Liver (tissue), 9 donors: ENCODE results near the gene PCDHA3. TPM values are rescaled to one million over a fixed set of nuclear protein-coding genes. Genes with fewer than 3 reads are reported as not detected.
"Not testable (repeated sequence)": the region's sequence is repeated elsewhere in the genome, so short reads cannot be mapped to it uniquely, and the experiment has no call there.

ENCODE experiments used
- DNase-seq: peaks from one replicate; pipeline ENCODE4 v3.0.0-alpha.2; 2017; ENCODE audit warnings: low spot score
- H3K27ac ChIP-seq, 2 donors: one replicate each; pipeline ENCODE4 v1.7.0; 2013; ENCODE audit warnings: inconsistent platforms in 2 of 2, low read length in 2 of 2, control low read depth in 1 of 2, low read depth in 1 of 2, mild to moderate bottlenecking in 1 of 2
- H3K27me3 ChIP-seq, 4 donors: one replicate each; pipeline versions ENCODE4 v1.6.1 to v1.7.0; 2013; ENCODE audit warnings: low read length in 3 of 4, inconsistent platforms in 1 of 4, mild to moderate bottlenecking in 1 of 4, moderate library complexity in 1 of 4; ENCODE audit not compliant: control insufficient read depth in 4 of 4, insufficient read depth in 4 of 4
- H3K36me3 ChIP-seq, 4 donors: one replicate each; pipeline versions ENCODE4 v1.6.1 to v1.7.0; 2013; ENCODE audit warnings: low read length in 3 of 4, mild to moderate bottlenecking in 3 of 4, low read depth in 1 of 4, moderate library complexity in 1 of 4; ENCODE audit not compliant: control insufficient read depth in 4 of 4, insufficient read depth in 3 of 4
- H3K4me1 ChIP-seq, 4 donors: one replicate each; pipeline versions ENCODE4 v1.6.1 to v1.7.0; 2013; ENCODE audit warnings: low read length in 3 of 4, mild to moderate bottlenecking in 3 of 4, moderate library complexity in 1 of 4; ENCODE audit not compliant: control insufficient read depth in 4 of 4, insufficient read depth in 4 of 4
- H3K4me3 ChIP-seq, 3 donors: one replicate each; pipeline versions ENCODE4 v1.6.1 to v1.7.0; 2013; ENCODE audit warnings: low read length in 3 of 3, control low read depth in 1 of 3, low read depth in 1 of 3, mild to moderate bottlenecking in 1 of 3
- H3K9ac ChIP-seq, 2 donors: one replicate each; pipeline ENCODE4 v1.7.0; 2013; ENCODE audit warnings: low read length in 2 of 2, mild to moderate bottlenecking in 2 of 2, moderate library complexity in 2 of 2, control low read depth in 1 of 2, low read depth in 1 of 2
- H3K9me3 ChIP-seq, 4 donors: one replicate each; pipeline versions ENCODE4 v1.6.1 to v1.7.0; 2013; ENCODE audit warnings: low read length in 3 of 4; ENCODE audit not compliant: control insufficient read depth in 4 of 4
- CTCF ChIP-seq: fragments of 150-350 bp; IDR thresholded peaks from 2 replicates; pipeline ENCODE4 v1.5.1; 2017; ENCODE audit warnings: improper control_type of control experiment, low read depth, low read length; ENCODE audit not compliant: missing input control
- EGR1 ChIP-seq, 2 donors: IDR thresholded peaks; 2 replicates each; pipeline ENCODE4 v1.6.1; 2016 to 2018; ENCODE audit warnings: antibody characterized with exemption in 2 of 2, low read depth in 2 of 2
- FOXA1 ChIP-seq: IDR thresholded peaks from 2 replicates; pipeline ENCODE4 v1.6.1; 2016; ENCODE audit warnings: antibody characterized with exemption
- FOXA2 ChIP-seq: IDR thresholded peaks from 2 replicates; pipeline ENCODE4 v1.6.1; 2016; ENCODE audit warnings: antibody characterized with exemption
- GABPA ChIP-seq, 2 donors: IDR thresholded peaks in 1 of 2; conservative IDR thresholded peaks in 1 of 2; 2 replicates each; pipeline ENCODE4 v1.6.1; 2016; ENCODE audit warnings: antibody characterized with exemption in 2 of 2, mild to moderate bottlenecking in 1 of 2, moderate library complexity in 1 of 2
- HNF4A ChIP-seq, 2 donors: conservative IDR thresholded peaks; 2 replicates each; pipeline ENCODE4 v1.6.1; 2016; ENCODE audit warnings: antibody characterized with exemption in 2 of 2, mild to moderate bottlenecking in 2 of 2
- HNF4G ChIP-seq: IDR thresholded peaks from 2 replicates; pipeline ENCODE4 v1.6.1; 2016; ENCODE audit warnings: antibody characterized with exemption
- JUND ChIP-seq, 2 donors: IDR thresholded peaks; 2 replicates each; pipeline ENCODE4 v1.6.1; 2016; ENCODE audit warnings: antibody characterized with exemption in 2 of 2
- NR2F2 ChIP-seq: IDR thresholded peaks from 2 replicates; pipeline ENCODE4 v1.6.1; 2016; ENCODE audit warnings: antibody characterized with exemption
- RAD21 ChIP-seq, 2 donors: IDR thresholded peaks; 2 replicates each; pipeline ENCODE4 v1.6.1; 2016; ENCODE audit warnings: antibody characterized with exemption in 2 of 2, mild to moderate bottlenecking in 2 of 2
- REST ChIP-seq: IDR thresholded peaks from 2 replicates; pipeline ENCODE4 v1.6.1; 2016; ENCODE audit warnings: antibody characterized with exemption, mild to moderate bottlenecking
- RXRA ChIP-seq, 2 donors: IDR thresholded peaks; 2 replicates each; pipeline ENCODE4 v1.6.1; 2017 to 2018; ENCODE audit warnings: antibody characterized with exemption in 2 of 2, mild to moderate bottlenecking in 1 of 2
- SP1 ChIP-seq: IDR thresholded peaks from 2 replicates; pipeline ENCODE4 v1.6.1; 2018; ENCODE audit warnings: antibody characterized with exemption, mild to moderate bottlenecking
- TAF1 ChIP-seq: conservative IDR thresholded peaks from 2 replicates; pipeline ENCODE4 v1.6.1; 2016; ENCODE audit warnings: antibody characterized with exemption, mild to moderate bottlenecking
- YY1 ChIP-seq: IDR thresholded peaks from 2 replicates; pipeline ENCODE4 v1.6.1; 2016; ENCODE audit warnings: antibody characterized with exemption, mild to moderate bottlenecking
- WGBS: extraction: QIAGEN DNeasy Blood & Tissue Kit; methylation state at CpG from one replicate; pipeline ENCODE4 v1.1.7; 2013; 5-methylcytosine and 5-hydroxymethylcytosine counted together
- polyA plus RNA-seq, 2 donors: library from polyadenylated mRNA; stranded (reverse) in 1 of 2; unstranded in 1 of 2; fragments of 200-250 nt in 1 of 2; fragments of >200 nt in 1 of 2; fragmentation: Nextera tagmentation in 1 of 2; extraction: Ambion mirVana in 1 of 2; gene quantifications; one replicate each; pipeline versions ENCODE4 v1.2.1 to v1.2.3, GENCODE V29; 2013 to 2015
- total RNA-seq, 2 donors: library from RNA; depleted of rRNA; stranded (reverse); fragments of >200 nt; gene quantifications; one replicate each; pipeline ENCODE4 v1.2.3, GENCODE V29; 2014
- TF ChIP-seq, protein P1 (sequence below): IDR thresholded peaks from 2 replicates; pipeline ENCODE4 v1.6.1; 2016; ENCODE audit warnings: antibody characterized with exemption
- TF ChIP-seq, protein P2 (sequence below): IDR thresholded peaks from 2 replicates; pipeline ENCODE4 v1.6.1; 2016; ENCODE audit warnings: antibody characterized with exemption
- TF ChIP-seq, protein P3 (sequence below): IDR thresholded peaks from 2 replicates; pipeline ENCODE4 v1.6.1; 2016; ENCODE audit warnings: antibody characterized with exemption
- donor health status: healthy.
- donor health status: healthy.
- donor health status: healthy.
- donor health status: healthy.
- donor health status: healthy.

The PCDHA3 gene
- total and polyA plus RNA-seq, 4 donors, result 0.05 TPM; not detected in 3

- DNase-seq, result no peak
- Histone ChIP-seq H3K4me1 (no peaks in the 10 kb centered on the region), H3K36me3 (no peaks in the 10 kb centered on the region), H3K27me3 (peaks cover 0 to 3% (median 0%) of the 10 kb centered on the region in 4 donors), H3K4me3 (peak overlapping the region in 1 of 3 donors; percentile 12), H3K9me3 (peaks cover 22 to 48% (median 28%) of the 10 kb centered on the region in 4 donors), H3K9ac (no peak overlapping the region), H3K27ac (no peak overlapping the region)
- TF ChIP-seq TAF1, result no peak
- TF ChIP-seq JUND (IDR thresholded peaks at IDR 0.05), result no peak
- TF ChIP-seq GABPA (IDR thresholded peaks at IDR 0.05 in 1 of 2, conservative IDR thresholded peaks at IDR 0.05 in 1 of 2), result no peak
- TF ChIP-seq HNF4A (conservative IDR thresholded peaks at IDR 0.05), result no peak
- no peak for TF ChIP-seq REST
- TF ChIP-seq, protein P1, sequence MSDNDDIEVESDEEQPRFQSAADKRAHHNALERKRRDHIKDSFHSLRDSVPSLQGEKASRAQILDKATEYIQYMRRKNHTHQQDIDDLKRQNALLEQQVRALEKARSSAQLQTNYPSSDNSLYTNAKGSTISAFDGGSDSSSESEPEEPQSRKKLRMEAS, result no peak
- TF ChIP-seq, protein P2, sequence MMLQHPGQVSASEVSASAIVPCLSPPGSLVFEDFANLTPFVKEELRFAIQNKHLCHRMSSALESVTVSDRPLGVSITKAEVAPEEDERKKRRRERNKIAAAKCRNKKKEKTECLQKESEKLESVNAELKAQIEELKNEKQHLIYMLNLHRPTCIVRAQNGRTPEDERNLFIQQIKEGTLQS, result no peak
- TF ChIP-seq FOXA2, result no peak
- TF ChIP-seq CTCF, result no peak
- TF ChIP-seq, protein P3, sequence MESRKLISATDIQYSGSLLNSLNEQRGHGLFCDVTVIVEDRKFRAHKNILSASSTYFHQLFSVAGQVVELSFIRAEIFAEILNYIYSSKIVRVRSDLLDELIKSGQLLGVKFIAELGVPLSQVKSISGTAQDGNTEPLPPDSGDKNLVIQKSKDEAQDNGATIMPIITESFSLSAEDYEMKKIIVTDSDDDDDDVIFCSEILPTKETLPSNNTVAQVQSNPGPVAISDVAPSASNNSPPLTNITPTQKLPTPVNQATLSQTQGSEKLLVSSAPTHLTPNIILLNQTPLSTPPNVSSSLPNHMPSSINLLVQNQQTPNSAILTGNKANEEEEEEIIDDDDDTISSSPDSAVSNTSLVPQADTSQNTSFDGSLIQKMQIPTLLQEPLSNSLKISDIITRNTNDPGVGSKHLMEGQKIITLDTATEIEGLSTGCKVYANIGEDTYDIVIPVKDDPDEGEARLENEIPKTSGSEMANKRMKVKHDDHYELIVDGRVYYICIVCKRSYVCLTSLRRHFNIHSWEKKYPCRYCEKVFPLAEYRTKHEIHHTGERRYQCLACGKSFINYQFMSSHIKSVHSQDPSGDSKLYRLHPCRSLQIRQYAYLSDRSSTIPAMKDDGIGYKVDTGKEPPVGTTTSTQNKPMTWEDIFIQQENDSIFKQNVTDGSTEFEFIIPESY, result no peak
- TF ChIP-seq EGR1 (IDR thresholded peaks at IDR 0.05; ENCODE audit: low read depth in 2 of 2), result no peak
- no peak for TF ChIP-seq RAD21 (IDR thresholded peaks at IDR 0.05)
- TF ChIP-seq HNF4G, result no peak
- no peak for TF ChIP-seq FOXA1
- TF ChIP-seq RXRA (IDR thresholded peaks at IDR 0.05), result no peak
- TF ChIP-seq NR2F2, result no peak
- TF ChIP-seq SP1, result no peak
- TF ChIP-seq YY1, result no peak
- 22% methylated on average over 15 of the region's 15 CpGs for WGBS
Observed at GRCh38 chr5:140795259-140795641, 5.6 kb upstream of the PCDHA3 start.

GRCh38 chr5:140796072-140796717 lies 4.7 kb upstream of the PCDHA3 start:
- WGBS, result 49% methylated on average over 72 of the region's 72 CpGs
- not testable (repeated sequence) for H3K4me1 ChIP-seq, H3K9ac ChIP-seq, H3K4me3 ChIP-seq, H3K27ac ChIP-seq, DNase-seq, H3K36me3 ChIP-seq, H3K27me3 ChIP-seq
- peaks cover 22 to 47% (median 28%) of the 10 kb centered on the region in 4 donors for H3K9me3 ChIP-seq
